ENCODE measurements around the gene MPO.

Gene MPO

DNA sequence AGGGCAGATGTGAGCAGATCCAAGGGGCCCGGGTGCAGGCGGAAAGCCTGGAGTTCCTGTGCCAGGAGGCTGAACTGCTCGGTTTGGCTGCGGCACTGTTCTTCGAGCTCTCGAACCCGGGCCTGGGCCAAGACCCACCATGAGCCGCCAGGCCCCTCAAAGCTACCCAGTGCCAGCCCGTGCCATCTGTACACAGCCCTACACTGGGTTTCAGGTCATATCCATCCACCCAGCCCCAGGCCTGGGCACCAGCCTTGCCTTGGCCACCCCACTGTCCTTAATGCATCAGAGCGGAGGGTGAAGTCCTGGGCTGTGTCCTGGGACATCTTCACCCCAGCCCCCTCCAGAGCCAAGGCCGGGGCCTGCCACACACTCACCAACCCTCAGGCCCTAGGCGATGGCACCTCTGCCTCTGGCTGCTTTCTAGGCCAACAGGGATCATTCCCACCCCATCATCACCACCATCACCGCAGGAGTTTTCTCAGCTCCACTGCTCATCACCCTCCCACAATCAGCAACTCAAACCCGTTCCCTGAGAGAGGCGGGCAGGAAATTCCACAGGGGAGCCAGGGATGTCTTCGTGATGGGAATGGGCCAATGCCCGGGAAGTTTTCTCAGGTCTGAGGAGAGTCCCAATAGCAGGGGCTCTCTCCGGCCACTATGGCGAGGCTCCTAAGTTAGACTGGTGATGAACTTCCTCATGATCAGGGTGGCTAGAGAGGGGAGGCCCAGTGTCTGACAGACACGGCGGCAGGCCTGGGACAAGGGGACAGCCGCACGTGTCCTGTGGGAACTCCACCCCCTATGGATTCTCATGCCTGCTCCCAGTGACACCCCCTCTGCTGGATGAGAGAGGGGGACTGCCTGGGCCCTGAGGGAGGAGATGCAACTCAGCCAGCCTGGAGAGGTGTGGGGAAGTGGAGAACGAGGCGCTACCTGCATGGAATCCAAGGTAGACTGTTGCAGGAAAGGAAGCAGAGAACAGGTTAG is 38.7 kb upstream of the MPO start:
- DNase-seq (ENCODE audit: low read depth in 2 of 2, low spot score in 1 of 2), result no peak

DNA sequence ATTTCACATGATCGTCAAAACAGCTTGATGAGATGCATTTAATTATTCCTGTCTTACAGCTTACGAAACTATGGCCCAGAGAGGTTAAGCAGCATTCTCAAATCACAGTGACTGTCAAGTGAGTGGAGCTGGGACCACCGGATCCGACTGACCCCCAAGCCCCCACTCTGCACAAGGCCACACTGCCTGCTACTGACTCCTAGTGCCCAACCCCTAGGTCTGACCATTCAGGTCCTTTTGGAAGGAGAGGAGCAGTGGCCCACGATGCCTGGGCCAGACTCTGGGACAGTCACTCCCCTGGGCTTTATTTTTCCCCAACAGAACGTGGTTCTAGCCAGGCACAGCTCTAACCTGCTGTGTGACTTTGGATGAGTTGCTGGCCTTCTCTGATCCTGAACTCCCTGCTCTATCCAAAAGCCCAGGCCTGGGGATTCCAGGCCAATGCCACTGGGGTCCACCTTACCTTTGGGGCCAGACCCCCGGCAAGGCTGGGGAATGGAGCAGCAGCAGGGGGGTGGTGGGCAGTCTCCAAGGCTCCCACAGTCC is 38.0 kb upstream of the MPO start:
- DNase-seq (ENCODE audit: low read depth in 2 of 2, low spot score in 1 of 2), result no peak

DNA sequence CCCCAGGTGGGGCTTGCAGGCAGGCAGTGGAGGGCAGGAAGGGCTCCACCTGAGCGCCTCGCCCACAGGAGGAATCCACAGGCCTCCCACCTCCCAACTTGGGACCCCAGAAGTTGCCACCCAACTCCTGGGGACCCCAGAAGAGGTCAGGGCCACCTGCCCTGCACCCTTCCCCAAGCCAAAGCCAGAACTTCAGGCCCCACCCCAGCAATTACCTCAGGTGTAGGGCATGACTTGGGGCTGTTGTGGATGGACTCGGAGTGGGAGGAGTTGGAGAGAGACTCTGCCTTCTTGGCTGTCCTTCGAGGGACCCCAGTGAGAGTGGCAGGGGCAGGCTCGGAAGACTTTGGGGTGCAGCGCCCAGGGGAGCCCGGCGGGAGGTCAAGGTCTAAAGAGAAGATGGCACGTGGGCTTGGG is 37.3 kb upstream of the MPO start:
- no peak for DNase-seq (ENCODE audit: low read depth in 2 of 2, low spot score in 1 of 2)

DNA sequence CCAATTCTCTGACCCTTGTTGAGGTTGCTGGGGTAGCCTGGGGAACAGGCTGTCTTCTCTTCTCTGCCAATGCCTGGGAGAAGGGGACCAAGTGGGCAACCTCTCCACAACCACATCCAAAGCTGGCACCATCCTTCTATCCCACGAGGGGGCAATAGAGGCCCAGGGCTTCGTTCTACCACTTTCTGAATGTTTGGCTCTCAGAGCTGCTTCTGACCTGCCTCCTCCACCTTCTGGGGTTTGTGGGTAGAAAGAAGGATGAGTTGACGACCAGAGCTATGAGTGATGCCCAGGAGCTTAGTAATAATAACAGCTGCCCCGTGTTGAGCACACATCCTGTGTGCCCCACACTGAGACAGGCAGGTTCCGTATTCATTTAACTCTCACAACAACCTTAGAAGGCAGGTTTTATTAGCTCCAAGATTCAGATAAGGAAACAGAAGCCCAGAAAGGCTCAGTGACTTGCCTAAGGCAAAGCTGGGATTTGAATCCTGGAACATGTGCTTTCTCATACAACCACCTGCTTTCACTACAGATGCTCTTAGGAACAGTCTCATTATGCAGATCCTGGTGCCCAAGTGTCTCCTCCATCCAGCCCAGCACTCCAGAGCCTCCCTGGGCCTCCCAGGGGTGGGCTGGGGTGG is 36.8 kb upstream of the MPO start:
- DNase-seq (ENCODE audit: low read depth in 2 of 2, low spot score in 1 of 2), result no peak

DNA sequence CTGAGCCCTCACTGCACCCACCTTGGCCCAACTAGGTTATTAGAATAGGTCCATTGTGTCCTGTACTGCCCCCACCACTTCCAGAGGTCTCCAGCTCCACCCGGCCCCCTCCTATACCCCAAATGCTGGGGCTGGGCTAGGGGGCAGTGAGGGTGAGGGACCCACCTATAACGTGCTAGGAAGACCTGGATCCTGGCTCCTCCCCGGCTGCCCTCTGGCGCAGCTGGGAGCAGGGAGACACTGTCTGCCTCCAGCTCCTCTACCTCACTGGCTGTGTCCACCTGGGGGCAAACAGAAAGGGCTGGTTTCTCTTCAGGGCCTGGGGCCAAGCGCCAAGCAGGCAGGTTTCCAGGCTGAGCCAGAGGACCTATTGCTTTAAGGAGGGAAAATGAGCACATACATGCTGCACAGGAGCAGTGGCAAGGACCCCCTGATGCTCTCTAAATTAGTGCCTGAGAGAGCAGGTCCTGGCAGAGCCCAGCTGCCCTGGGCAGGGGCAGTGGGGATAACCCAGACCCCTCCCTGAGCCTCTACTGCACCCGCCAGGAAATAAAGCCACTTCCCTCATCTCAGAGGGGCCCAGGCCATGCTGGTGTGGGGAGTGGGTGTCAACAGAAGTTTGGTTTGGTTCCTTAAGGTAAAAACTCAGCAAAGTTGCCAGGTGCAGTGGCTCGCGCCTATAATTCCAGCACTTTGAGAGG is 35.7 kb upstream of the MPO start:
- no peak for DNase-seq (ENCODE audit: low read depth in 2 of 2, low spot score in 1 of 2)

DNA sequence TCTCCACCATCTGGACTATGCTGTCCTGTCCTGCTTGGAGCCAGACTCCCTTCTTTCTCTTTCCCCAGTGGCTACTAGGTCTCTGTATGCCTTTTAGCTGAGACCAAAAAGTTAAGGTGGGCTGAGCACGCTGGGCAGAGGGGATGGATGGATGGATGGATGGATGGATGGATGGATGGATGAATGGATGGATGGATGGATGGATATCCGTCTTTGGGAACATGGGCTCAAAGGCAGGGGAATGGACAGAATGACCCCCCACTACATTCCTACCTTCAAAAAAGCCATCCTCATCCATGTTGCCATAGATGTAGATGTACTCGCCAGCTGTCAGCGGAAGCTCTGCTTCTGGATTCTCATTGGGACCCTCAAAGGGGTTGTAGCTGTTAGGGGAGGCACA is 35.0 kb upstream of the MPO start:
- DNase-seq (ENCODE audit: low read depth in 2 of 2, low spot score in 1 of 2), result no peak

DNA sequence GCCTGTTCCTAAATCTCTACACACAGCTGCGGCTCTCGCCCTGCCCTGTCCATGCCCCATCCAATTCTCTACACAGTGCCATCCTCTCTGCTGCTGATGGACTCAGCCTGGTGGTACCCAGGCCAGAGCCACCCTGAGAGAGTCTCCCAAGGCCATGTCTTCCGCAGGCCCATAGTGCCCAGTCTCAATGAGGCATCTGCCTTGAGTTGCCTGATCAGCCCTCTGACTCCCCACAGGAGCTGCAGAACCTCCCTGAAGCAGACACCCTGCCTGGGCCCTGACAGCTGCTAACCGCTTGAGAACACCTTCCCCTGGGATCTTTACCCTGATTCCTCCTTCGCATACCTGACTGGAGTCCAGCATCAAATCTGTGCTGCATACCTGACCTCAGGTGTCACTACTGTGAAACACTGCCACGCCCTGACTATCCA is 34.6 kb upstream of the MPO start:
- DNase-seq (ENCODE audit: low read depth in 2 of 2, low spot score in 1 of 2), result no peak

DNA sequence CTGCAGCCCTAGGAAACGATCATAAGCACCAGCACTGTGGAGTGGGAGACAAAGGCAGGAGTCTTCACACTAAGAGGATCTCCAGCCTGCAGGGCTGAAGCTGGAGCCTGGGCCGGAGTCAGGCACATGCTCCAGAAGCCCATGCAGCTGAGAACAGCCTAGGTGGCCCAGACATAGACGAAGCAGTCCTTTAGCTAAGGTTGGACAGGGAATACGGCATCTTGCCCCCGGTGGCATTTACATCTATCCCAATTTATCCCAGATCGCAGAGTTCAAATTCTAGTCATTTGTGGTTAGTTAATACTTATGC is 33.9 kb upstream of the MPO start:
- no peak for DNase-seq (ENCODE audit: low read depth in 2 of 2, low spot score in 1 of 2)

DNA sequence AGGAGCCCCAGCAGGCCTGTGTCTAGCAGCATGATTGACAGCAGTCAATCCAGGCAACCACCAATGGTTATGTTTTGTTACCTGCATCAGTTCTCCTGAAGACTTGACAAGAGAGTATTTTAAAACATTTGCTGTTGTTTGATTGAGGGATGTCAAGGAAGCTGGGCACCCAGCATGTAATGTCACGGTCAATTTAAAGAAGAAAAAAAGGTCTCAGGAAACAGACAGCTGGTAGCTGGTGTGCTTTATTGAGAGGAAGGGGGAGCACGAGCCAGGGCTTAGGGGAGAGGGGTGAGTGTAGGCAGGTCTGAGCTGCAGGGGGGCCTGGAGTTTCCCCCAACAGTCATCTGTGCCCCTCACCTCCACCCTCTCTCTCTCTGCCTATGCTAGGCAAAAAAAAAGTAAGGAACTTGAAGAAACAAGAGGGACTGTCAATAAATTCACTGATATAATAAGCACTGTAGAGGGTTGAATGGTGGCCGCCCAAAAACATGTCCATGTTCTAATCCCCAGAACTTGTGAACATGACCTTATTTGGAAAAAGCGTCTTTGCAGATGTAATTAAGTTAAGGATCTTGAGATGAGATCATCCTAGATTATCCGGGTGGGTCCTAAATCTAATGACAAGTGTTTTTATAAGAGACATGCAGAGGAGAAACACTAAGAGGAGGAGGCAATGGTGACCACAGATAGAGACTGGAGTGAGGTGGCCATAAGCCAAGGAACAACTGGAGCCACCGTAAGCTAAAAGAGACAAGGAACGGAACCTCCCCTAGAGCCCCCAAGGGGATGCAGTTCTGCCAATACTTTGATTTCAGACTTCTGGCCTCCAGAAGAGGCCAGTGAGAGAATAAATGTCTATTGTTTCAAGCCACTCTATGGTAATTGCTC is 33.3 kb upstream of the MPO start:
- no peak for DNase-seq (ENCODE audit: low read depth in 2 of 2, low spot score in 1 of 2)

DNA sequence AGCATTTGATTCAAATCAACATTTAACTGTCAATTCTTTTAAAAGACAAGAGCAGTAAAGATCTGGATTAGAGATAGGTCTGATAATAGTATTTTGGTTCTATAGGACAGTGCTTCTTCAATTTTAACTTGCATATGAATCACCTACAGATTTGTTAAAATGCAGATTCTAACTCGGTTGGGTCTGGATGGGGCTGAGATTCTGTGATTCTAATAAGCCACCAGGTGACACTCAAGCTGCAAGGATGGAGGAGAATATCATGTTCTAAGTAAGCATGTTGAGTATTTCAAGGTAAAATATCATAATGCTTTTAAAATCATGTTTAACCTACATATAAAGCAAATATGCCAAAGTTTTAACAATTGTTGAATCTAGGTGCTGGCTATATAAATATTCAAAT is 32.1 kb upstream of the MPO start:
- DNase-seq (ENCODE audit: low read depth in 2 of 2, low spot score in 1 of 2), result no peak

DNA sequence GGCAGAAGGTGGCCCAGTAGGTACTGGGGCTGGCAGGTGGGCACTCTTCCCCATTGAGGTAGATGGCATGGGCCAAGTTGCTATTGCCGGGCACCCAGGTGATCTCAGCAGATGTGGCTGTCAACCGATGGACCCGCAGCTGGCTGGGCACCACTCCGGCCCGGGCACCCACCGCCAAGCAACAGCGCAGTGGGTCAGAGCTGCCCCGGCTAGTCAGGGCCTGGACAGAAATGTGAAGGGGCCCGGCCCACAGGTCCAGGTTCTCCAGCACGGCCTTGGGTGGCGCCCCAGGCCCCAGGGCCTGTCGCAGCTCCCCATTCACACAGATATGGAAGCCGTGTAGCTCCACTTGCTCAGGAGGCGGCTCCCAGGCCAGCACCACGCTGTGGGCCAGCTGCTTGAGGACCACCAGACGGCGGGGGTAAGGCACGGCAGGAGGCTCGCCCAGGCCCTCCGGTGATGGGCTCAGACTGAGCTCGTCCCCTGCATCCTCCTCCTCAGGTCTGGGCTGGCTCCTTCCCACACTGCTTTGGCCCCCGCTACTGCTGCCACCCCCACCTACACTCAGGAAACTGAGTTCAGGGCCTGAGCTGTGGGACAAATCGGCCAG is 31.4 kb upstream of the MPO start:
- no peak for DNase-seq (ENCODE audit: low read depth in 2 of 2, low spot score in 1 of 2)

DNA sequence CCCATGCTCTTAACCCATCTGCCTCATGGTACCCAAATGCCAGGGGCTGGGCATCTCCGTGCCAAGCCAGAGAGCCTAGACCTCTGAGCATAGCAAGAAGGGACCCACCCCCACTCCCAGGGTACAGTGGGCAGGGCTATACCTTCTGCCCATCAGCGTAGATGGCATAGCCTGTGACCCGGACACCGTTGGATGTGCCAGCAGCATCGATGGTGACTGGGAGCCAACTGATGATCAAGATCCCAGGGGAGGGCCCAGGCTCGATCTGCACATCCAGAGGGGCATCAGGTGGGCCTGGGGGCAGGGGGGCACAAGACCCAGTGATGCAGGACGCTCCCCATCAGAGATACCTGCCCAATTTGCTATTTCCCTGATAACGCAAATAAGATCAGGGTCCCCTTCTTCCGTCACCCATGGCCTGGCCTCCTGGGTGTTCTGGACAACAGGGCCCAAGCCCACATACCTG is 30.7 kb upstream of the MPO start:
- DNase-seq (ENCODE audit: low read depth in 2 of 2, low spot score in 1 of 2), result no peak

DNA sequence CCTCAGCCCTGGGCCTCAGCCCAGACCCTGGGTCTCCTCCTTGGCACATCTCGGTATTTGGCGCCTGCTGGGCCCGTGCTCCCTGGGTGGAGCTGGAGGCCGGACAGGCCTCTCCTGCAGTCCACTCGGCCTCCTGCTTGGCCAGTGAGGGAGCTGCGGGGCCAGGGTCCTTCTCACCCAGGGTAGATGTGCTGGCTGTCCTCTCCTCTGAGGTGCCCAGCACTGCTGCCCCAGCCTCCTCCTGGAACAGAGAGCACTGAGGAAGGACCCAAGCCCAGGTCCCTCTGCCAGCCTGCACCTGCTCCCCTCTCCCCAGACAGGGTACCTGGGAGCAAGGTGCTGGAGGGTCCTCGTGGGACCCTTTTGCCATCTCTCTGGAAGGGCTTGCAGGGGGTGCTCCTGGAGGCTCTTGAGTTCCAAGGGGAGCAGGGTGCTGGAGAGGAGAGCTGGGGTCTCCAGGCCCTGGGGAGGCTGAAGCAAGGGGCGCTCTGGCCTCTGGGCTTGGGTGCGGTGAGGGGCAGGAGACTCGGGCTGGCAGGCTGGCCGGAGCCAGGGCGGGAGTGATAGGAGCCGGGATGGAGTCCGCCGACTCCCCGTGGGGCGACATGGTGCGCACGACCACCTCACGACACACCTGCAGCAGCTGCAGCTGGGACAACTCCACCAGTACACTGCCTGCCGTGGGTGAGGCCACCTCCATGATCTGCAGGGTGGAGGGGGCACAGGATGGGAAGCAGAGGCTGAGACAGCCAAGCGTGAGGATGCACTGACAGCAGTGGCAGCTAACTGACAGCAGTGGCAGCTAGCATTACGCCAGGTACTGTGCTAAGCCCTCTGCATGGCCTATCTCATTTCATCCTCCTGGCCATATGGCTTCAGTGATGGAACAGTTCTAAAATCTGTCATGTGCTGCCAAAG is 30.0 kb upstream of the MPO start:
- DNase-seq (ENCODE audit: low read depth in 2 of 2, low spot score in 1 of 2), result no peak

DNA sequence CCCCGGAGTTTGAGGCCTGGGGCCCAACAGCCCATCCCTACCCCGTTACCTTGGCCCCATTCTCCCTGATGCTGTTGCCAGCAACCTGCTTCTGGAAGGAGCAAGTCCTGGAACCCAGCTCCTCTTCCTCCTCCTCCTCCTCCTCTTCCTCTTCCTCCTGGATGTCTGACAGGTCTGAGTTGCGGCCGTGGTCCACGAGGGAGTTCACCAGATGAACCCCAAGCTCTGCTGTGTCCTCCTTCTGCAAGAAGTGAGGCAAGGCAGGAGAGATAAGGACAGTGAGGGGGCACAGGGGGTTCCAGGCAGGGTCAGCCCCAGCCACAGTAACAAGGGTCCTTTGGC is 29.2 kb upstream of the MPO start:
- DNase-seq (ENCODE audit: low read depth in 2 of 2, low spot score in 1 of 2), result no peak

DNA sequence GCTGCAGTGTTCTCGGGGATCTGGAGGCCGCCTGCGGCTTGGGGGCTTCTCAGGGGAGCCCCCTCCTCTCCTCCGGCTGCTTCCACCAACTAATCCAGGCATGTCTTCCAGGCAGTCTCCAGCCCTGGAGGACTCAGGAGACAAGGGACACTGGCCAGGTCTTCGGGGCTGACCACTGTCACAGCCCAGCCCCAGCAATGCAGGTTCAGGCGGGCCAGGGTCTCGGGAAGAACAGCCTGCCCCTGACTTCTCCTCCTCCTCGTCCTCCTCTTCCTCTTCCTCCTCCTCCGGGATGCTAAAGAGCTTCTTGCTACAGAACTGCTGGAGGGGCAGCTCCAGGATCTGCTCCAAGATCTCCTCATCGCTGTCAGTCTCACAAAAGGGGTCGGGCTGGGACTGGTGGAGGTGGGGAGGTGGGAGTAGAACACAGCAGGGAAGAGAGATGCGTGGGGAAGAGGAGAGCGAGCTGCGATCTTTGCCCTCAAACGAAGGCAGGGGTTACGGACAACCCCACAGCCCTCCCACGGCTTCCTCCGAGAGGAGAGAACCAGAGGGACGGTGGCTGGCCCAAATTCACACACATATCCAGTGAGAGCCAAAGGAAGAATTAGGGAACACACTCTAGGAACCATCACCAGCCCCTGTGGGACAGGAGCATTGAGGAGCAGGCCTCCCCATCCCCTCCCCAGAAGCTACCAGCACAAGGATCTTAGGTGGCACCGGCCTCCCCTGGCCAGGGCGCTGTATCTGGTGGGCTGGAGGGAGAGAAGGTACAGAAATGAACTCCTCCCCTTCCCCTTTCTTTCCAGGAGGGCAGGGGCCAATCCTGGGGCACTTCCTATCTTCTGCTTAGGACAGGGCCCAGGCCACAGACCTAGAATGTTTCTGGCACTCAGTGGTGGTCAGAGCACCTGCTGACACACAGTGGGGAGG is 28.5 kb upstream of the MPO start:
- DNase-seq (ENCODE audit: low read depth in 2 of 2, low spot score in 1 of 2), result no peak

DNA sequence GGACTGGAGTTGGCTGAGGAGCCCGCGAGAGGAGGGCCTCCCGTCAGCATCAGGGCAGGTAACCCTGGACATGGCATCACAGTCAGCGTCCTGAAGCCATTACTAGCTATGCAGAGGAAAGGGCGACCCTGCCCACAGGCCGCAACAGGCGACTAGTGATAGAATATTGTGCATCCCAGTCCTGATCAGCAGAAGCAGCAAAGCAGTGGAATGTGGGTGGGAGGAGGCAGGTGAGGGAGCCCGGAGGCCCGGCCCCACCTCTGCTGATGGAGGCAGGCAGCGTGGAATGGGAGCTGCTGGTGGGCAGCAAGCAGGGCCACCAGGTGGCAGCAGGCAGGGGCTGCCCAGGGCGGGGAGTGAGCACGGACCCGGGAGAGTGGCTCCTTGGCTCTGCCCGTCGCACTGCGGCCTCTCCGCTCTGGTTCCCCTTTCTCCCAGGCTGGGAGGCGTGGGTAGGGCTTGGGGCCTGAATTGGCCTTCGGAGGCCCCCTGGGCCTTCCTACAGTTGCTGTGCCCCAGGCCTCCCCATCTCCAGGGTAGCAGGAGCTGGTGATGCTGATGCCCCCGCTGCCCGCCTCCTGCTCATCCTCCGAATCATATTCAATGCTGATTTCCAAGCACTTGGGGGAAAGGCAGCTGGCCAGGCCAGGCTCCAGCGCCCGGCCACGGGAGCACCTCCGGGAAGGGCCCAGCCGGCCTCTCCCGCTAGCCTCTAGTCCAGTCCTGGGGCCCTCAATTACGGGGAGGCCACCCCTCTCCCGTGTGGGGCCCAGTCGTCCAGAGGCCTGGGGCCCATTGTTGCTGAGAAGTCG is 27.6 kb upstream of the MPO start:
- DNase-seq (ENCODE audit: low read depth in 2 of 2, low spot score in 1 of 2), result no peak

DNA sequence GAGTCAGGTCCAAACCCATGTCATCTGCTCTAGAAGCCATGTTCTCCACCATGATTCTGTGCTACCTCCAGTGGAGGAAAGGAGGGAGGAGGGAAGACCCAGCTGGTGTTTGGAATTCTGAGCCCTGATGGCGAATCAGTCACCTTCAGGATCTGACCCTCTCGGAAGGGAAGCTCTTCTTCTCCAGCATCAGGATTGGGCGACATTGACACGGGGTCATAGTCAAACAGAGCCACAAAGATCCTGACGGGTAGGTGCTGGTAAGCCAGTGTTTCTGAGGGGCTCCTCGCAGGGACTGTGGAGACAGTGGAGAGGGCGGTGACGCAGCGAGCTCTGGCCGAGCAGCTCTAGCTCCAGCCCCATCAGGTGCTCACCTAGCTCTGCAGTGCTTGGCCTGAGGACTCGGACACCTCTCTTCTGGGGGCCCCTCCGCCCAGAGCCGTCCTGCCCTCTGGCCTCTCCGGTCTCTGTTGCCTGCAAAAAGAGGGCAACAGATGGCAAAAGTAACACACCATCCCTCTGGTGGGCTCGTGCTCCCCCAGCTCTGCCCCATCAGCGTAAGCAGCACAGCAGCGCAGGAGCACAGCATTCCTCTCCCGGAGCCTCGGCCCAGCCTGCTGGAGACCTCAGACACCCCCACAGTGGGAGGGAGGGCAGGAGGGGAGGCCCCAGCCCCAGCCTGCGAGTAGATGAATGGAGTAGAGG is 26.9 kb upstream of the MPO start:
- DNase-seq (ENCODE audit: low read depth in 2 of 2, low spot score in 1 of 2), result no peak
